HG03175 (cell line): ENCODE measurements around the gene ABCC6.

Experiments used
- ATAC-seq: cut with Tn5 transposase; IDR thresholded peaks from one replicate; pipeline ENCODE4 v1.9.1; 2021; ENCODE audit warnings: mild to moderate bottlenecking, moderate library complexity; ENCODE audit not compliant: unreplicated experiment

The ABCC6 gene

DNA sequence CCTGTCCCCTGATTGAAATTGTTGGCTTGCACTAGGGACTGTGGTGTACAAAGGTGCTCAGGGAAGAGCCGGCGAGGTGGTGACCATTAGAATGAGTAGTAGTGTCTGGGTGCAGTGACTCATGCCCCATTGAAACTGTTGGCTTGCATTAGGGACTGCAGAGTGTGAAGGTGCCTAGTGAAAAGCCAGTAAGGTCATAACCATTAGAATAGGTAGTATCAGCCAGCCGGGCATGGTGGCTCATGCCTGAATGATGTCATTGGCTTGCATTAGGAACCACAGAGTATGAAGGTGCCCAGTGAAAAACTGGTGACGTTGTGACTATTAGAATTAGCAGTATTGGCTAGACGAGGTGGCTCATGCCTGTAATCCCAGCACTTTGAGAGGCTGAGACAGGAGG lies 78.9 kb downstream of the ABCC6 start:
- ATAC-seq, result no peak

DNA sequence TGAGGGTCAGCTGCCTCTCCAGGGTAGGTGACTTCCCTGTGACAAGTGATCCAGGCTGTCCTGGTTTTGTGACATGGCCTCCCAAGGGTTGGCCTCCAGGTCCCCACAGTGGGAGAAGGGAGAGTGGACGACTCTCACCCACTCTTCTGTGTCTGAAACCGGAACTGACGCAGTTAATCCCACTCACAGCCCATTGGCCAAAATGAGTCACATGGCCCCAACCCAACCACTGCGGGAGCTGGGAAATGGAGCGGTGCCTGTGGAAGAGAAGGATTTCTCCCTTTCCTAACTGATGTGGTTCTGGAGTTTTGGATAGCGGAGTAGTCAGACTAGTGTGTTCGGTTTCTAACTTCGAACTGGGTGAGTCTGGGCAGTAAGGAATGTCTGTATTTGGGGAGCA lies 79.4 kb downstream of the ABCC6 start:
- ATAC-seq, result no peak

DNA sequence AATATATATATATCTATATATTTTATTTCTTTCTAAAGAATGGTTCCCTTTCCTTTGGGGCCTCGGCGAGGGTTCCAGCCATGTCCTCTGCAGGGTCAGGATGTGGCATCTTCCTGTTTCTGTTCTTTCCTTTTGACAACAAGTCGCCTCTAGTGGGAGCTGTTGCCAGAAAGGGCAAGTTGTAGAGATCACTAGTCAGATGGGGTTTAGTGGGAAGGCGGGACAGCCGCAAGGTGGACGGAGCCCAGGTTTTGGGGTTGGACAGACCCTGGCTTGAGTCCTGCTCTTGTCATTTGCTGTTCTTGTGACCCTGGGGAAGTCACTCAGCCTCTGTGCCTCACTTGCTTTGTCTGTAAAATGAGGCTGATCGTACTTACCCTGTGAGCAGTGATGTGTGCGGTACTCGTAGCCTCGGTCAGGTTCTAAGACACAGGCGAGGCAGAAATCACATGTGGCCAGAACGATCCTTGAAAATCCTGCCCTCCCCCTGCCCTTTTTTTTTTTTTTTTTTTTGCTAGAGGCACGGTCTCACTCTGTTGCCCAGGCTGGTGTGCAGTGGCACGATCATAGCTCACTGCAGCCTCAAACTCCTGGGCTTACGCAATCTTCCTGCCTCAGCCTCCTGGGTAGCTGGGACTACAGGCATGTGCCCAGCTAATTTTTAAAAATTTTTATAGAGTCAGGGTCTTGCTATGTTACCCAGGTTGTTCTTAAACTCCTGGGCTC lies 80.1 kb downstream of the ABCC6 start:
- ATAC-seq, result no peak

DNA sequence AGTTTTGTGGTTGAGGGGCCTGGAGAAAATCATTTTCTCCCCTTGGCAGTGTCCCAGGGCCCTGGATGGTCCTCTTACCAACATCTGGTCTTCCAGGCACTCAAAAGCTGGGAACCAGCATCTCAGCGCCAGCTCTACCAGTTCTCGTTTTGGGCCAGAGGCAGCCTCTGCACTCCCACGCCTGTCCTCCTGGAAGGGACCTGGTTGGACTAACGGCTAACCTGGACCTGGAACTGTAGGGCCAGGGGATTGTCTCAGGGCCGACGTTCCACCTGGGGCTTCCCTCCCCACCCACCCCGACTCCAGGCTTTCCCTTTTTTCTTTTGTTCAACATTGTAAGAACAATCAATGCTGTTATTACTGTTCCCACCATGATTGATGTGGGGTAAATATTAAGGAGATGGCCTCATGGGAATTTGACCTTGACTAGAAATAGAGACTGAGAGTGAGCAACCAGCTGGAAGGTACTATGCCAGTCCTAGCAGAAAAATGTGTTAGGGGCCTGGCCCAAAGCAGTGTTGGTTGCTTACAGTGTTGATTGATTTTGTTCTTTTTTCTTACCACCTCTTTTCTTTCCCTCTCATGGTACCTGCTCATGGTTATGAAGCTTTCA lies 81.4 kb downstream of the ABCC6 start:
- ATAC-seq, result no peak

DNA sequence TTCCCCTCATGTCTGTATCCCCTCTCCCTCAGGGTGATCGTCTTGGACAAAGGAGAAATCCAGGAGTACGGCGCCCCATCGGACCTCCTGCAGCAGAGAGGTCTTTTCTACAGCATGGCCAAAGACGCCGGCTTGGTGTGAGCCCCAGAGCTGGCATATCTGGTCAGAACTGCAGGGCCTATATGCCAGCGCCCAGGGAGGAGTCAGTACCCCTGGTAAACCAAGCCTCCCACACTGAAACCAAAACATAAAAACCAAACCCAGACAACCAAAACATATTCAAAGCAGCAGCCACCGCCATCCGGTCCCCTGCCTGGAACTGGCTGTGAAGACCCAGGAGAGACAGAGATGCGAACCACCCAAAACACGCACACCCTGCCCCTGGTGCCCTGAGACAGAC lies 82.2 kb downstream of the ABCC6 start:
- ATAC-seq, result no peak

DNA sequence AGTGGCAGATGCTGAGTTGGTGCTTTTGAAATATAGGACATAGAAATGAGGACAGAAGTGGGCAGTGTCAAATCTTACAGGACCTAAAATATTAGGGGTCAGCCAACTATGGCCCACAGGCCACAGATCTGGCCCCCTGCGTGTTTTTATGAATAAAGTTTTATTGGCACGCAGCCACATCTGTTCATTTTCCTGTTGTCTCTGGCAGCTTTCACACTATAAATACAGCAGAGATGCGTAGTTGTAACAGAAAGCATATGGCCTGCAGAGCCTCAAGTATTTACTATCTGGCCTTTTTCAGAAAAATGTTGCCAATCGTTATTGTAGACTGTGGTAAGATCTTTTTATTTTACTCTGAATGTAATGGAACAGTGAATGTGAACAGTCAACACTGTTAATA lies 82.8 kb downstream of the ABCC6 start:
- no peak for ATAC-seq

DNA sequence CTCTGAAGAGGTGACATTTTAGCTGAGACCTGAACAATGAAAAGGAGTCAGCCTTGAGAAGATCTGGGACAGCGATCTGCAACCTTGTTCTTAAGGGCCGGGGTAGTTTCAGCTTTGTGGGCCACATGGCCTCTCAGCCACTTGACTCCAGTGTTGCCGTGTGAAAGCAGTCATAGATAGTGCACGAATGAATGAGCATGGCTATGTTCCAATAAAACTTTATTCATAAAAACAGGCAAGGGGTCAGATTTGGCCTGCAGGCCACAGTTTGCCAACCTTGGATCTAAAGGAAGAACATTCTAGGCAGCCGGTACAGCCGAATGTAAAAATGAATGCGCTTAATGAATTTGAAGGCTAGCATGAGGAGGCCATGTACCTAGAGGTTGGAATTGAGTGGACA lies 83.5 kb downstream of the ABCC6 start:
- no peak for ATAC-seq

DNA sequence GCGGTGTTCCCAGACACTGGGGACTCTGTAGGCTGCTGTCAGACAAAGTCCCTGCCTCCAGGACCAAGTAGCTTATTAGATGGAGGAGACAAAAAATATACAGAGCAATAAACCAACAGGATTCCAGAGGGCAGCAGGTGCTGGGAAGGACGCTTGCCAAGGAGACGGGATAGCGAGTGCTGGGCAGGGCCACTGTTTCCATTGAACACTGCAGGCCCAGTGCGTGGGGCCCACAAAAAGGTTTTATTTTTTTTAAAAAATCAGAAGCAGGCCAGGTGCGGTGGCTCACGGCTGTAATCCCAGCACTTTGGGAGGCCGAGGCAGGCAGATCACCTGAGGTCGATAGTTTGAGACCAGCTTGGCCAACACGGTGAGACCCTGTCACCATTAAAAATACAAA lies 84.2 kb downstream of the ABCC6 start:
- no peak for ATAC-seq

DNA sequence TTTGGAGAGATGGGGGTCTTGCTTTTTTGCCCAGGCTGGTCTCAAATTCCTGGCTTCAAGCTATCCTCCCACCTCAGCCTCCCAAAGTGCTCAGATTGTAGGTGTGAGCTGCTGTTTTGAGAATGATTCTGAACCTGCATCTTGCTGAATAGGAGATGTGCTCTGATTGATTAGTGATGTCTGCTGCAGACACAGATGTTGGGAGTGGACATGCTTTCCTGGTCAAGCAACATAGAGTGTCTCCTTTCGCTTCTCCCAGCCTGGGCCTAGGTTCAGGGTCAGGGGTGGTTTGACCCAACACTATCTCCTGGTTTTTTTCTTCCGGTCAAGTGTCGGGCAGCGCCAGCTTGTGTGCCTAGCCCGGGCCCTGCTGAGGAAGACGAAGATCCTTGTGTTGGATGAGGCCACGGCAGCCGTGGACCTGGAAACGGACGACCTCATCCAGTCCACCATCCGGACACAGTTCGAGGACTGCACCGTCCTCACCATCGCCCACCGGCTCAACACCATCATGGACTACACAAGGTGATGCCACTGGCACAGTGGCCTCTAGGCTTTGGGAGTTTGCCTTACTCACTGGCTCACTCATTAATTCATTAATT lies 85.2 kb downstream of the ABCC6 start:
- no peak for ATAC-seq

DNA sequence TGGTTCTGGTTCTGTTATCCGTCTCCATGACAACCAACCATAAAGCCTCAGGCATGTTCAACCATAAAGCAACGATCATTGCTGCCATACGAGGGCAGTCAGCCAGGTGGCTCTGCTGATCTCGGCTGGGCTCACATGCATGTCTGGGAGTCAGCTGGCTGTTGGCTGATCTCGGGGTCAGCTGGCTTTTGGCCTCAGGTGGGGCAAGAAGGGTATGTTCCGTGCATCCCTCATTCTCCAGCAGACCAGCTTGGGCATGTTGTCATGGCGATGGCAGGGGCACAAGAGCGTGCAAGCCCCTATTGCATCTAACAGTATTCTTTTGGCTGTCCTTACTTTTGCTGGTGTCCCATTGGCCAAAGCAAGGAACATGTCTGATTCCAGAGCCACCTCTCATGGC lies 86.2 kb downstream of the ABCC6 start:
- no peak for ATAC-seq

DNA sequence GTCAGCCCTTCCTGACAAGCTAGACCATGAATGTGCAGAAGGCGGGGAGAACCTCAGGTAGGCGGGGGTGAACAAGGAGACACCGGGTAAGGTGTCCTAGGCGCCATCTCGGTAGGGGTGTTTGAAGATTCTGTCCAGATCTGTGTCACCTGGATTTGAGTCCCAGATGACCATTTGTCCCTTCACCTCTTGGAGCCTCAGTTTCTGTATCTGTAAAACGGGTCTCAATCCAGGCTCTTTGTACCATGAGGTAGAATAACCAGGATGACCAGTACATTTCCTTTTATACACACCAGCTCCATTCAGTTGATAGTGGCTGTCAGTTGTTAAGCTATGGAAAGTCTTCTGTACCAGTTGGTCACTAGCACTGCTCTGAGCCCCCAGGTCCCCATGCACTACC lies 86.7 kb downstream of the ABCC6 start:
- ATAC-seq, result no peak

DNA sequence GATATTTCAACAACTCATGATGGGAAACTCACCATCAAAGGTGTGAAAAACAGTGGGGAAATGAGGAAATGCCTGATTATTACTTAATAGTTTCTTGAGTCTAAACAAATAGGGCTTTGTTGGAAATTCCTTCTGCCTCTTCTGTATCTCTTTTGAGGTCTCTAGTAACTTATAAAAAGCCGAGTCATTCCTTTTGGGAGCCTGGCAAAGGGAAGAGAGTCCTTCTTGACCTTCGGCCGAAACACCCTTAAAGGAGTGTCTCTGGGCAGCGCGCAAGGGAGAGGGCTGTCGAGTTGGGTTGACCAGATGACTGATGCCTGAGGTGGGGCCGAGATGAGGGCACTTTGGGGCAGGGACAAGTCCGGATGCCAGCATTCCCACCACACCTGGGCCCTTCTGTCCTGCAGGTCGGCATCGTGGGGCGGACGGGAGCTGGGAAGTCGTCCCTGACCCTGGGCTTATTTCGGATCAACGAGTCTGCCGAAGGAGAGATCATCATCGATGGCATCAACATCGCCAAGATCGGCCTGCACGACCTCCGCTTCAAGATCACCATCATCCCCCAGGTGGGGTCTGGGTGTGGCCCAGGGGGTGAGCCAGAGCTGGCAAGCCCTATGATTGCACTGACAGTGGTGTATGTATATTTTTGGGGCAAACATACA lies 89.2 kb downstream of the ABCC6 start:
- no peak for ATAC-seq

DNA sequence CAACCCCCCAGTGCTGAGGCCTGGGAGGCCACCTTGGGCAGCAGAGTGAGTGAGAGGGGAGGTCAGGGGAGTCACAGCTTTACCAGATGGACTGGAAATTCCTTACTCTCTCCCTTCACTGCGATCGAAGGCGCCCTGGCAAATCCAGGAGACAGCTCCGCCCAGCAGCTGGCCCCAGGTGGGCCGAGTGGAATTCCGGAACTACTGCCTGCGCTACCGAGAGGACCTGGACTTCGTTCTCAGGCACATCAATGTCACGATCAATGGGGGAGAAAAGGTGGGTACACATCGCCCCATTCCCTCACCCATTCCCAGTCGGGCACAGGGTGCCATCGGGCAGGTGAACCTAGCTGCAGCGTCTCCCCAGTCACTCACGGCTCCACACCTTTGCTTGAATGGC lies 91.6 kb downstream of the ABCC6 start:
- ATAC-seq, result no peak

DNA sequence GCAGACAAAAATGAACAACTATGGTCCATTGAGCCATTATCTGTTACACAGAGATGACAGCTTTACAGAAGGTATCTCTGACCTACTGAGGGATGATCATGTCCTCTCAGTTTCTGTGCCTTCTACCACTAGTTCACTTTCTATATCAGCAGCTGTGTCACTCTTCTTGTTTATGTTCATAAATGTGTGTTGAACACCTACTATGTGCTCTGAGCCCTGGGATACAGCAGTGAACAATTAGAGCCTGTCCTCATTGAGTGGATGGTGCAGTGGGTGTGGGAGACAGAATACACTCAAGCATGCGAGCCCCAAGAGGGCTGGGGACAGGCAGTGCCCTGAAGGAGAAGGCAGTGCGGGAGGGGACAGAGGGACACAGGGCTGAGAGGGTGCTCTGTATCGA lies 92.1 kb downstream of the ABCC6 start:
- no peak for ATAC-seq

DNA sequence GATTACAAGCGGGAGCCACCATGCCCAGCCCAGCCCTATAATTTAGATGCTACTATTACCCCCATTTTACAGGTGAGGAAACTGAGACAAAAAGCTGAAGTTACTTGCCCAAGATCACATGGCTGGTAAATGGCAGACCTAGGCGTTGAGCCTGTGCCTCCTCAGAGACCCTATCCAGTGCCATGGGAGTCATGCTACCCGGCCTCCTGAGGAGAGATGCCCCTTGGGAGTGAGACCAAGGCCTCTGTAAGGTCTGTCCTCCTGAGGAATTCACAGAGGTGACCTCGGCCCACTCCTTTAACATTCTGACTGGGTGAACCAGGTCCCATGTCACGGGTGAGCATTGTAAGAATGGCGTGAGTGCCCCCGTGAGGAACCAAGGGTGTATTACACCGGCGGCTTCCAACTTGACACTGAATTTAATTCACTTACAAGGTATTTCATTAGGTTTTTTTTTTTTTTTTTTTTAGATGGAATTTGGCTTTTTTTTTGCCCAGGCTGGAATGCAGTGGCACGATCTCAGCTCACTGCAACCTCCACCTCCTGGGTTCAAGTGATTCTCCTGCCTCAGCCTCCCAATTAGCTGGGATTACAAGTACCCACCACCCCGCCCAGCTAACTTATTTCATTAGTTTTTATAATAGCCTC lies 95.7 kb downstream of the ABCC6 start:
- ATAC-seq, result no peak

DNA sequence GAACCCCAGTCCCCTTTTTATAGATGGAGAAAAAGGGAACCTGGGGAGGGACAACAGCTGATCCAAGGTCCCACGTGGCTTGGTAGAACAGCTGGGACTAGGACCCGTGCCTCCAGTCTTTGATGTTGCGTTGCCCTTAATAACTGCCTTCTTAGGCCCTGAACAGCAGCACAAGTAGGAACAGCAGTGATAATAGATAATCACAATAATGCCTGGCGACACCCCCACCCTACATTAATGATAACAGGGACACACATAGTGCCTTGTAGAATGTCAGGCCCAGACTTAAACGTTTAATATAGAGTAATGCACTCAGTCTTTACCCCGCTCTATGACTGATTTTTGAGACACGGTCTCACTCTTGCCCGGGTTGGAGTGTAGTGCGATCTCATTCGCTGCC lies 96.4 kb downstream of the ABCC6 start:
- no peak for ATAC-seq

DNA sequence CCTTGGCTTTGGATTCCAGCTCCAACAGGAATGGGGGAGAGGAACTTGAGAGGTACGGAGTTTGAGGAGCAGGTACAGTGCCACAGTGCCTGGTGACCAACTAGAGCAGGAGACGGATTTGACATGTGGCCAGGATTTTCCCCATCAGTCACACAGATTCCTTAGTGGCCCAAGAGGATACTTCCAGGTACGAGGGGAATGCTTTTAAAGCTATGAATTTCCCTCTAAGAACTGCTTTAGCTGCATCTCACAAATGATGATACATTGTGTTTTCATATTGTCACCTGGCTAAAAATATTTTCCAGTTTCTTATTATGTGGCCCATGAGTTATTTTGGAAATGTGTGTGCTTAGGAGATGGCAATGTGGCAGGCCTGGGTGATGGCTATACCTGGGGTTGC lies 98.3 kb downstream of the ABCC6 start:
- no peak for ATAC-seq

DNA sequence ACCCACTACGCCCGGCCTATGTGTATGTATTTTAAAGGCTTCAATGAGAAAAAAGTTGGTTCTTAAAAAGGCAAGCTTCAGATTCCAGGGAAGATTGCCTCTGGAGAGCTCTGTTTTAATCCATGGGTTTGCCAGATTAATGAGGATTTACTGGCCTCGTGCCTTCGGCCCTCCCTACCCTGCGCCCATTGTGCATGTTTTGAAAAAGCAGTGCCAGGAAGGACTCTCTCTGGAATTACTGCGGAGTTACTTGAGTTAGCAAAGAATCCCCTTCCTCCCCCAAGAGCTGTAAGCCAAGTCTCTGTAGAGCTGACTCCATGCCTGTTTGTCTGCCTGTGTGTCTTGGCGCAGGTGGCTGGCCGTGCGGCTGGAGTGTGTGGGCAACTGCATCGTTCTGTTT lies 98.9 kb downstream of the ABCC6 start:
- ATAC-seq, result no peak

DNA sequence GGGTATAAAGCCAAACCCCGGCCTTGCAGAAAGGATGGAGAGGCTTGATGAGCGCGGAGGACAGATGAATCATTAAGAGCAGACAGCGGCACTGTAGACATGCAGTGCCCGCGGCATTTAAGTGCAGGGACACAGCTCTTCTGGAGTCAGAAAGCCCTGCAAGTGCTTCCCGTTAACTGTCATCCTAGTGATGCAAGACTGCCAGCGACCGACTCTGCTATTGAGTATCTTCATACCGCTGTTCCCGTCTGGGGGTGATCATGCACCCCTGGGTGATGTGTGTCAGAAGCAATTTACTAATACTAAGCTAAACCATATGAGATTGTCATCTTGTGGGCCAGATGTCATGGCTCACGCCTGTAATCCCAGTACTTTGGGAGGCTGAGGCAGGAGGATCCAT lies 101.0 kb downstream of the ABCC6 start:
- ATAC-seq, result no peak

DNA sequence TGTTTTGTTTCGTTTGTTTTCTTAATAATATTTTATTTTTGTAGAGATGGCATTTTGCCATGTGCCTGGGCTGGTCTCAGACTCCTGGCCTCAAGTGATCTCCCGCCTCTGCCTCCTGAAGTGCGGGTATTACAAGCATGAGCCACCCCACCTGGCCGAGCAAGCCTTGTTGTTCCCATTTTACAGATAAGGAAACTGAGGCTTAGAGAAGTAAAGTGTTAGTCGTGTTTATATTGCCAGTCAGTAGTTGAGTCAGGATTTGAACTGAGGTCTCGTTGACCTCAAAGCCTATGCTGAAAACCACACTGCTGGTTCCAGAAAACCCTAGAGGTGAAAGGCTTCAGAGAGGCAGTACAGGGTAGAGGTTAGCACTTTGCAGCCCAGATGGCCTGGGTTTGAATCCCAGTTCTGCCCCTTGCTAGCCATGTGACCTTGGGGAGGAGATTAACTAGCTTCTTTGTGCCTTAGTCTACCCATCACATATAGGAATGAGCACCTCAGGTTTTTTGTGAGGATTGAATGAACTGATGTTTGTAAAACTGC lies 102.0 kb downstream of the ABCC6 start:
- no peak for ATAC-seq
